Heart left ventricle (tissue), 16 donors: Measurements from ENCODE around the gene C6orf141. TPM values are rescaled to one million over a fixed set of nuclear protein-coding genes. Genes with fewer than 3 reads are reported as not detected.

ENCODE experiments used
- ATAC-seq, 4 donors: fragments of 200-7000 bp; cut with Tn5 transposase; one replicate each; pipeline ENCODE4 v1.9.1; 2020 to 2022; ENCODE audit warnings: moderate library complexity in 4 of 4, mild to moderate bottlenecking in 3 of 4, moderate number of reproducible peaks in 1 of 4
- DNase-seq, 5 donors: peaks; one replicate each; pipeline ENCODE4 v3.0.0-alpha.2; 2020
- H3K27ac ChIP-seq, 12 donors: fragments of 200-600 bp; sonication (generic) in 4 of 12; one replicate each; pipeline versions ENCODE4 v1.5.0 to v1.8.0; 2016 to 2022; ENCODE audit warnings: mild to moderate bottlenecking in 2 of 12
- H3K27me3 ChIP-seq, 9 donors: fragments of 200-600 bp; sonication (generic) in 2 of 9; one replicate each; pipeline versions ENCODE4 v1.5.1 to v1.8.0; 2016 to 2022; ENCODE audit warnings: mild to moderate bottlenecking in 3 of 9
- H3K36me3 ChIP-seq, 9 donors: fragments of 200-600 bp; sonication (generic) in 2 of 9; one replicate each; pipeline versions ENCODE4 v1.5.0 to v1.8.0; 2018 to 2022; ENCODE audit warnings: mild to moderate bottlenecking in 2 of 9
- H3K4me1 ChIP-seq, 12 donors: fragments of 200-600 bp; sonication (generic) in 4 of 12; one replicate each; pipeline versions ENCODE4 v1.5.0 to v1.8.0; 2016 to 2022; ENCODE audit warnings: mild to moderate bottlenecking in 3 of 12
- H3K4me3 ChIP-seq, 12 donors: fragments of 200-600 bp; sonication (generic) in 4 of 12; one replicate each; pipeline versions ENCODE4 v1.5.0 to v1.8.0; 2017 to 2022; ENCODE audit warnings: mild to moderate bottlenecking in 9 of 12, moderate library complexity in 4 of 12
- H3K9me3 ChIP-seq, 12 donors: fragments of 200-600 bp; sonication (generic) in 4 of 12; one replicate each; pipeline versions ENCODE4 v1.5.0 to v1.8.0; 2016 to 2022; ENCODE audit warnings: mild to moderate bottlenecking in 1 of 12
- POLR2A ChIP-seq, 2 donors: fragments of 450-650 bp; IDR thresholded peaks; one replicate each; pipeline ENCODE4 v1.6.1; 2017; ENCODE audit warnings: antibody characterized with exemption in 2 of 2, mild to moderate bottlenecking in 2 of 2, moderate library complexity in 2 of 2
- WGBS, 4 donors: extraction: QIAGEN DNeasy Blood & Tissue Kit in 2 of 4; methylation state at CpG; one replicate each; pipeline versions ENCODE4 v1.1.5 to v1.1.7; 2013 to 2018; 5-methylcytosine and 5-hydroxymethylcytosine counted together
- intact Hi-C, 10 donors: fragments of 100-400 bp; cut with DNase I; formaldehyde crosslinking; loops; one replicate each; pipeline versions ENCODE4 v1.11.1 to v1.14.2; 2022
- polyA plus RNA-seq, 2 donors: library from polyadenylated mRNA; stranded (reverse); fragments of 200-250 nt; gene quantifications; one replicate each; pipeline ENCODE4 v1.2.3, GENCODE V29; 2013
- total RNA-seq, 9 donors: library from RNA; depleted of rRNA in 2 of 9; stranded (reverse); fragments of >200 nt in 2 of 9; fragmentation: NEBNext Ultra II Directional in 3 of 9; extraction: Animal tissue kit (Norgen Biotek cat#: 25700) in 3 of 9; gene quantifications; one replicate each; pipeline versions ENCODE4 v1.1.0 to v1.2.4, GENCODE V29; 2016 to 2023
- TF ChIP-seq, protein P1 (sequence below), 12 donors: fragments of 200-600 bp; sonication (generic) in 4 of 12; IDR thresholded peaks; one replicate each; pipeline versions ENCODE4 v1.5.0 to v1.8.0; 2018 to 2022; ENCODE audit warnings: antibody characterized with exemption in 12 of 12, mild to moderate bottlenecking in 5 of 12
- donor health status: ischemic (EF 13 %, LVEDD 7.1; RV severe dilation, severe dysfunction).
- donor health status: healthy with polysubstance abuse.
- donor health status: DM: no; HTN: yes; CAD: no.
- donor health status: DM: no; HTN: no; CAD: no.
- donor health status: ischemic (EF 25% LVEDD 6.9; RV normal size, moderate dysfunction).
- donor health status: ischemic (EF 25% LVEDD 5.7; RV mildly dilated, moderate dysfunction).
- donor health status: healthy.
- donor health status: DM: yes; HTN: yes; CAD: no.
- donor health status: ischemic (EF 35%, LVEDD 5.7; RV mildly dilated, moderate dysfunction).
- donor health status: nonischemic (EF 11% LVEDD 7.7; RV severe dilation, severe dysfunction).
- donor health status: DM: yes; HTN: yes; CAD: no.
- donor health status: PGD.
- donor health status: ischemic (EF 29% LVEDD 5.4; RV normal size, mild dysfunction).
- donor health status: nonischemic (EF 23%, LVEDD 6.1; RV moderate dilation, normal function).

Gene C6orf141
- total and polyA plus RNA-seq, 11 donors, result 0.28 to 1.2 (median 0.51) TPM; not detected in 6

DNA sequence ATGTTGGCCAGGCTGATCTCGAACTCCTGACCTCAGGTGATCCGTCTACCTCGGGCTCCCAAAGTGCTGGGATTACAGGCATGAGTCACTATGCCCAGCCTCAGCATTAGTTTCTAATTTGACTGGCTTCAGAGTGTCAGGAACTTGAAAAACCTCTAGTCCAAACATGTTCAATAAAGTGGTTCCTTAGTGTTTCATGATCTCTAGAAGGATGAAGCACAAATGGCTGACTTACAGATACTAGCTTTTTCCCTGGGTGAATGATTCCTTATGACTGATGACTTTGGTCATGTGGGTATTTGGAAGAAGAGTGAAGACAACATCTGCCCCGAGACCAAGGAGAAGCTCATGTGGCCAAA, 34.3 kb upstream of the C6orf141 start:
- no peaks in the 10 kb centered on the region for H3K9me3 ChIP-seq
- H3K36me3 ChIP-seq, result no peaks in the 10 kb centered on the region
- H3K27me3 ChIP-seq, result peaks cover 0 to 10% (median 0%) of the 10 kb centered on the region in 9 donors
- TF ChIP-seq, protein P1, sequence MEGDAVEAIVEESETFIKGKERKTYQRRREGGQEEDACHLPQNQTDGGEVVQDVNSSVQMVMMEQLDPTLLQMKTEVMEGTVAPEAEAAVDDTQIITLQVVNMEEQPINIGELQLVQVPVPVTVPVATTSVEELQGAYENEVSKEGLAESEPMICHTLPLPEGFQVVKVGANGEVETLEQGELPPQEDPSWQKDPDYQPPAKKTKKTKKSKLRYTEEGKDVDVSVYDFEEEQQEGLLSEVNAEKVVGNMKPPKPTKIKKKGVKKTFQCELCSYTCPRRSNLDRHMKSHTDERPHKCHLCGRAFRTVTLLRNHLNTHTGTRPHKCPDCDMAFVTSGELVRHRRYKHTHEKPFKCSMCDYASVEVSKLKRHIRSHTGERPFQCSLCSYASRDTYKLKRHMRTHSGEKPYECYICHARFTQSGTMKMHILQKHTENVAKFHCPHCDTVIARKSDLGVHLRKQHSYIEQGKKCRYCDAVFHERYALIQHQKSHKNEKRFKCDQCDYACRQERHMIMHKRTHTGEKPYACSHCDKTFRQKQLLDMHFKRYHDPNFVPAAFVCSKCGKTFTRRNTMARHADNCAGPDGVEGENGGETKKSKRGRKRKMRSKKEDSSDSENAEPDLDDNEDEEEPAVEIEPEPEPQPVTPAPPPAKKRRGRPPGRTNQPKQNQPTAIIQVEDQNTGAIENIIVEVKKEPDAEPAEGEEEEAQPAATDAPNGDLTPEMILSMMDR (IDR thresholded peaks at IDR 0.05), result no peak
- TF ChIP-seq POLR2A (IDR thresholded peaks at IDR 0.05), result no peak
- intact Hi-C loops, result no loop called here
- H3K4me3 ChIP-seq, result no peak overlapping the region
- ATAC-seq (no peak), DNase-seq (no peak)
- 75 to 85% (median 82%) methylated on average over 4 of the region's 4 CpGs for WGBS, 4 donors
- no peaks in the 10 kb centered on the region for H3K4me1 ChIP-seq
- H3K27ac ChIP-seq, result no peak overlapping the region

DNA sequence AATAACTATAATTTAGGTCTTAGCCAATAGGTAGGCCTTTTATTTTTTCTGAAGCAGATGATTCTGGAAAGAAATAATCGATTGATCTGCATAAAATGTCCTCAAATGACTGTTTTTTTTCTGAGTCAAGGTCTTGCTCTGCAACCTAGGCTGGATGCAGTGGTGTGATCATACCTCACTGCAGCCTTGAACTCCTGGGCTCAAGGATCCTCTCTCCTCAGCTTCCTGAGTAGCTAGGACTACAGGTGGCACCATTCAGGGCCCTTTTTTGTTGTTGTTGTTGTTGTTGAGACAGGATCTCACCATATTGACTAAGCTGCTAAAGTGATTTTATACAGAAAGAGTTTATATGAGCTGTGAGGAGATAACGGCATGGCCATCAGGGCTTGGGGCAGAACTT, 32.5 kb upstream of the C6orf141 start:
- intact Hi-C loops, result no loop called here
- no peaks in the 10 kb centered on the region for H3K36me3 ChIP-seq
- TF ChIP-seq, protein P1 (IDR thresholded peaks at IDR 0.05), result no peak
- TF ChIP-seq POLR2A (IDR thresholded peaks at IDR 0.05), result no peak
- no peak for DNase-seq
- no peaks in the 10 kb centered on the region for H3K4me1 ChIP-seq
- no peak for ATAC-seq
- H3K27ac ChIP-seq, result no peak overlapping the region
- H3K27me3 ChIP-seq, result peaks cover 0 to 16% (median 0%) of the 10 kb centered on the region in 9 donors
- WGBS, 4 donors, result 76 to 84% (median 80%) methylated on average over 2 of the region's 2 CpGs
- no peaks in the 10 kb centered on the region for H3K9me3 ChIP-seq
- no peak overlapping the region for H3K4me3 ChIP-seq

DNA sequence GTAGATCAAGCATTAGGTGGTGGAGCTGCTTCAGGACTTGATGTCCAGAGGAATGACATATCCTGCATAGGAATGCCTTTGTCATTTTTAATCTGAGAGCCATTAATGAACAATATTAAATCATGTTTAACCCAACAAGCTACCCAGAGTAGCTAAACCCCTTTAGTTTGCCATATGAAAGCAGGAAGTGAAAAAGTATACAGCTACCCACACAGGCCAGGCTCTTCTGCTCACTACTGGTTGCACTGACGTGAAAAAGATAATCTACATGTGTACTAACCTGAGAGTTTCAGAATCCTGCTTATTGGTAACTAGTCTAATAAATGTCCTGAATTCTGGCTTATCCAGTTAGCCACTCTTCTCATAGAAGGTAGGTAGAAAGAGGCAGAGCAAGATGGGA, 30.8 kb upstream of the C6orf141 start:
- 73 to 81% (median 76%) methylated on average over 1 of the region's 1 CpG for WGBS, 4 donors
- intact Hi-C loops, result loop anchor here in 1 of 10 donors (10.0 kb wide), 1 partner anchor 75 kb away; no protein-coding TSS in a partner anchor

DNA sequence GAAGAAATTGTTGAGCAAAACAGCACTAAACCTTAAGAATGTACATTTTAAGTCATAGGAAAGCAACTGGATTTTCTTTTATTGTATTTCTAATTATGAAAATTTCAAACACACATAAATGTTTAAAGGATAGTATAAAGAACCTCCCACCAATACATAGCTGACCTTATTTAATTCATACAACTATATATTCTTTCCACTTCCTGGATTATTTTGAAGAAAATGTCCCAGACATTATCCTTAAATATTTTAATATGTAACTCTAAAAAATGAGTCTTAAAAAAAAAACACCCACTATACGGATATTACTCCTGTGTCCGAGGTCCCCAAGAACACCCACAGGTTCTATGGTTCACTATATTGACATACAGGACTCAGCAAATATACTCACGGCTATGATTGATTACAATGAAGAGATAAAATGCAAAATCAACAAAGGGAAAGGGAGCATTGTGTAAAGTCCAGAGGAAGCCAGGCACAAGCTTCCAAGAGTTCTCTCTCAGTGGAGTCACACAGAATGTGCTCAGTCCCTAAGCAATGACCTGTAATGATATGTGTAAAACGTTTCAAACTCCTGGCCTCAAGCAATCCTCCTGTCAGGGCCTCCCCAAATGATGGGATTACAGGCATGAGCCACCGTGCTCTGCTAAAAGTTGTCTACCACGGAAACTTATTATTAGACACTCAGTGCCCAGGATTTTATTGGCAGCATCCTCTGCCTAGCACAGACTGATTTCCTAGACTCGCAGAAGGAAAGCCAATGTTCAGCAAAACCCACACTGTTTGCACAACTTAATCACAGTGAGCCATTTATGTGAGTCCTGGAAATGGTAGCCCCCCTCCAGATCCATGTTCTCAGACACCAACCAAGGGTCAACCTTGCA, 27.5 kb upstream of the C6orf141 start:
- Histone ChIP-seq H3K36me3 (no peaks in the 10 kb centered on the region), H3K9me3 (no peaks in the 10 kb centered on the region), H3K4me1 (no peaks in the 10 kb centered on the region), H3K27ac (no peak overlapping the region), H3K27me3 (peaks cover 0 to 6% (median 0%) of the 10 kb centered on the region in 9 donors), H3K4me3 (no peak overlapping the region)
- ATAC-seq (no peak), DNase-seq (no peak)
- WGBS, 4 donors, result 72 to 75% (median 74%) methylated on average over 7 of the region's 7 CpGs
- intact Hi-C loops, result loop anchor here in 1 of 10 donors (10.0 kb wide), 1 partner anchor 72 kb away; no protein-coding TSS in a partner anchor
- TF ChIP-seq POLR2A (IDR thresholded peaks at IDR 0.05), result no peak
- TF ChIP-seq, protein P1 (IDR thresholded peaks at IDR 0.05), result no peak

More for the DNA sequence above, 30.8 kb upstream of the C6orf141 start:
- Histone ChIP-seq H3K4me3 (no peak overlapping the region), H3K9me3 (no peaks in the 10 kb centered on the region), H3K36me3 (no peaks in the 10 kb centered on the region), H3K27me3 (peaks cover 0 to 15% (median 0%) of the 10 kb centered on the region in 9 donors), H3K27ac (no peak overlapping the region), H3K4me1 (no peaks in the 10 kb centered on the region)
- TF ChIP-seq, protein P1 (IDR thresholded peaks at IDR 0.05), result no peak
- no peak for TF ChIP-seq POLR2A (IDR thresholded peaks at IDR 0.05)
- no peak for ATAC-seq
- no peak for DNase-seq
